ENCODE results near the gene ZNF98.

DNA sequence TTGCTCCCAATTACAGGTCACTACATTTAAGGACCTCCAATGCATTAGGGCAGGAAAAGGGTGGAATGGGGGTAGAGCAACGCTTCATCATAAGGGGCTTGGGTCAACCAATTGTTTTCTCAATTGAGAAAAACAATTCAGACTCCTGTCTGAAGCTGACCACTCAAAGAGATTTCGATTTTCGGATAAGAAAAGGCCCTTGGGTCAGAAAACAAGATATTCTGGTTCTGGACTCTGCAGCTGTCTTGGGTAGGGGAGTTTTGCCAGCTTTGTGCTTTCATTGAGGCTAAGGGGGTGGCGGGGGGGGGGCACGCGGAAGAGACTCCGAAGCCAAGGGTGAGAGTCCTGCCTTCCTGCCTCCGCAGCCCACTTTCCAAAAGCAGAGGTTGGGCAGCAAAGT, 4.8 kb upstream of the ZNF98 start:
- no peak for TF ChIP-seq POLR2A (IDR thresholded peaks at IDR 0.05)
- TF ChIP-seq, protein P1, sequence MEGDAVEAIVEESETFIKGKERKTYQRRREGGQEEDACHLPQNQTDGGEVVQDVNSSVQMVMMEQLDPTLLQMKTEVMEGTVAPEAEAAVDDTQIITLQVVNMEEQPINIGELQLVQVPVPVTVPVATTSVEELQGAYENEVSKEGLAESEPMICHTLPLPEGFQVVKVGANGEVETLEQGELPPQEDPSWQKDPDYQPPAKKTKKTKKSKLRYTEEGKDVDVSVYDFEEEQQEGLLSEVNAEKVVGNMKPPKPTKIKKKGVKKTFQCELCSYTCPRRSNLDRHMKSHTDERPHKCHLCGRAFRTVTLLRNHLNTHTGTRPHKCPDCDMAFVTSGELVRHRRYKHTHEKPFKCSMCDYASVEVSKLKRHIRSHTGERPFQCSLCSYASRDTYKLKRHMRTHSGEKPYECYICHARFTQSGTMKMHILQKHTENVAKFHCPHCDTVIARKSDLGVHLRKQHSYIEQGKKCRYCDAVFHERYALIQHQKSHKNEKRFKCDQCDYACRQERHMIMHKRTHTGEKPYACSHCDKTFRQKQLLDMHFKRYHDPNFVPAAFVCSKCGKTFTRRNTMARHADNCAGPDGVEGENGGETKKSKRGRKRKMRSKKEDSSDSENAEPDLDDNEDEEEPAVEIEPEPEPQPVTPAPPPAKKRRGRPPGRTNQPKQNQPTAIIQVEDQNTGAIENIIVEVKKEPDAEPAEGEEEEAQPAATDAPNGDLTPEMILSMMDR (IDR thresholded peaks at IDR 0.05), result no peak

All from adrenal gland (tissue), 5 donors.